ENCODE measurements around the gene ORC5.
"Not testable (repeated sequence)": the region's sequence is repeated elsewhere in the genome, so short reads cannot be mapped to it uniquely, and the experiment has no call there.

ORC5 gene

DNA sequence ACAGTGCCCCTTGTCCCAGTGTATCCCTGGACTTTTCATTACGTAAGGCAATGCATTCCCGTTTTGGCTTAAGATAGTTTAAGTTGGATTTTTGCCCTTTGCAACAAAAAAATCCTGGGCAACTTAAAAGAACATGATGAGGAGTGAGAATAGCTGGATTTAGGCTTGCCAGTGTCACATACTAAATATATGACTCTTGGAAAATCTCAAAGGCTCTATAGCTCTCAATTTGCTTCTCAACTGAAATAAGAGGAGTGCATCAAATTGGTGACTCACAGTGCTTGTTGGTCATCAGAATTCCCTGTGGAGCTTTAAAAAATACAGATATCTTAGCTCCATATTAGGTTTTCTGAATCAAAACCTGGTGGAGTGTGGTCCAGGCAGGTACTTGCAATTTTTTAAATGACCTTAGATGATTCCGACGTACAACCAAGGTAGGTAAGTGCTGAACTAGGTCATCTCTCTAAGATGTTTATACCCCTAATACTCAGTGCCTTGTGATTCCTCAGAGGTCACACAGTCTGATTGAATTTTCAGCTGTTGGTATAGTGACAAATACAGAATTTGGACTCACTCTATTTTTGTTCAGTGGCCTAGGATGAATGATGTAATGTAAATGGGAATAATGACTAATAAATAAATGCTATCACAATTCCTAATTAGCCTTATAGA, 33.9 kb upstream of the ORC5 start:
- no peak overlapping the region for H3K4me3 ChIP-seq (ENCODE audit: low read depth, low read length)
- no peak for DNase-seq (ENCODE audit: low read depth)
- TF ChIP-seq, protein P1, sequence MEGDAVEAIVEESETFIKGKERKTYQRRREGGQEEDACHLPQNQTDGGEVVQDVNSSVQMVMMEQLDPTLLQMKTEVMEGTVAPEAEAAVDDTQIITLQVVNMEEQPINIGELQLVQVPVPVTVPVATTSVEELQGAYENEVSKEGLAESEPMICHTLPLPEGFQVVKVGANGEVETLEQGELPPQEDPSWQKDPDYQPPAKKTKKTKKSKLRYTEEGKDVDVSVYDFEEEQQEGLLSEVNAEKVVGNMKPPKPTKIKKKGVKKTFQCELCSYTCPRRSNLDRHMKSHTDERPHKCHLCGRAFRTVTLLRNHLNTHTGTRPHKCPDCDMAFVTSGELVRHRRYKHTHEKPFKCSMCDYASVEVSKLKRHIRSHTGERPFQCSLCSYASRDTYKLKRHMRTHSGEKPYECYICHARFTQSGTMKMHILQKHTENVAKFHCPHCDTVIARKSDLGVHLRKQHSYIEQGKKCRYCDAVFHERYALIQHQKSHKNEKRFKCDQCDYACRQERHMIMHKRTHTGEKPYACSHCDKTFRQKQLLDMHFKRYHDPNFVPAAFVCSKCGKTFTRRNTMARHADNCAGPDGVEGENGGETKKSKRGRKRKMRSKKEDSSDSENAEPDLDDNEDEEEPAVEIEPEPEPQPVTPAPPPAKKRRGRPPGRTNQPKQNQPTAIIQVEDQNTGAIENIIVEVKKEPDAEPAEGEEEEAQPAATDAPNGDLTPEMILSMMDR (conservative IDR thresholded peaks at IDR 0.05; ENCODE audit: low read depth, low read length) = no peak

DNA sequence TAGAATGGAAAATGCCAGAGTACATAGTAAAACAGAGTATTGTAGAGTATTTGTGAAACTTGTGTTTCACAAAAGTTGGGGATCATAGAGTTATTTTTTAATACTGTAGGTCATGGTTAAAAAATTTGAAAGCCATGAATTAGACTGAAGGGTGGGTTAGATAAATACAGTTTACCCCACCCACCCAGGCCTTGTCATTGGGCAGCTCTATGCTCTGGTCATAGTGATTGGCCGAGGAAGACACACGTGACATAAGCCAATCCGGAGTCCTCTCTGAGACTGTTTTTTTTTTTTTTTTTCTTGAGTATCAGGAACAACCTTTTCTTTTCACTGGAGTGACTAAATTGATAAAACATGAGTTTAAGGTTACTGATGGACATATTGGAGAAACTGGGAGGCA, 33.3 kb upstream of the ORC5 start:
- no peak for DNase-seq (ENCODE audit: low read depth)
- H3K4me3 ChIP-seq (ENCODE audit: low read depth, low read length) = no peak overlapping the region
- TF ChIP-seq, protein P1 (conservative IDR thresholded peaks at IDR 0.05; ENCODE audit: low read depth, low read length) = no peak

DNA sequence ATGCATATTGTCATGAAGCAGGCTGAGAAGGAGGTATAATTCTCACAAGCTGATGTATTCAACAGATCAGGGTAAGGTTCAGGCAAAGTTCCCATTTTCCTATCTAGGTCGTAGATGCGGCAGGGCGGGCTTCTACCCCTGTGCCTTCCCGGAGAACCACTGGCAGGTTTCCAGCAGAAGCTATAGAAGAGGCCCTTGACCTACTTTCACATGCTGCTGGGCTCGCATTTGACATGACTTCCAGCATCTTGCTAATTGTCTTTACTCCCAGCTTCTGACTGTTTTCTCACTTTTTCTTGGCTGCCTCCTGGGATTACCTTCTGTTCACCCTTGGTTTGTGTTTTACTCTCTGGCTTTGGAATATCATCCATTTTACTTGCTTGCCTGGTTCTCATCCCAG, 32.6 kb upstream of the ORC5 start:
- TF ChIP-seq, protein P1 (conservative IDR thresholded peaks at IDR 0.05; ENCODE audit: low read depth, low read length) = no peak
- no peak for DNase-seq (ENCODE audit: low read depth)
- no peak overlapping the region for H3K4me3 ChIP-seq (ENCODE audit: low read depth, low read length)

DNA sequence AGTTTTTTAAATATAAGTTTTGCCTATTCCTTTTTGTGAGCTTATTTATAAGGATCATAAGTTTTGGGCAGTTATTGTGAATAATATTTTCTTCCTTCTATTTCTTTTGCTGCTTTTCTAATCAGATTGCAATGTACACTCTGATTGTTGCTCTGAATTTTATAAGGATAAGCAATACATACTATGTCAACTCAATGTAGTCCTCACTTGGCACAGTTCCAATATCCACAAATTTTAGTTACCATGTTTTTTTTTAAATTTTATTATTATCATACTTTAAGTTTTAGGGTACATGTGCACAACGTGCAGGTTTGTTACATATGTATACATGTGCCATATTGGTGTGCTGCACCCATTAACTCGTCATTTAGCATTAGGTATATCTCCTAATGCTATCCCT, 27.2 kb upstream of the ORC5 start:
- not testable (repeated sequence) for H3K4me3 ChIP-seq (ENCODE audit: low read depth, low read length); DNase-seq (ENCODE audit: low read depth)

DNA sequence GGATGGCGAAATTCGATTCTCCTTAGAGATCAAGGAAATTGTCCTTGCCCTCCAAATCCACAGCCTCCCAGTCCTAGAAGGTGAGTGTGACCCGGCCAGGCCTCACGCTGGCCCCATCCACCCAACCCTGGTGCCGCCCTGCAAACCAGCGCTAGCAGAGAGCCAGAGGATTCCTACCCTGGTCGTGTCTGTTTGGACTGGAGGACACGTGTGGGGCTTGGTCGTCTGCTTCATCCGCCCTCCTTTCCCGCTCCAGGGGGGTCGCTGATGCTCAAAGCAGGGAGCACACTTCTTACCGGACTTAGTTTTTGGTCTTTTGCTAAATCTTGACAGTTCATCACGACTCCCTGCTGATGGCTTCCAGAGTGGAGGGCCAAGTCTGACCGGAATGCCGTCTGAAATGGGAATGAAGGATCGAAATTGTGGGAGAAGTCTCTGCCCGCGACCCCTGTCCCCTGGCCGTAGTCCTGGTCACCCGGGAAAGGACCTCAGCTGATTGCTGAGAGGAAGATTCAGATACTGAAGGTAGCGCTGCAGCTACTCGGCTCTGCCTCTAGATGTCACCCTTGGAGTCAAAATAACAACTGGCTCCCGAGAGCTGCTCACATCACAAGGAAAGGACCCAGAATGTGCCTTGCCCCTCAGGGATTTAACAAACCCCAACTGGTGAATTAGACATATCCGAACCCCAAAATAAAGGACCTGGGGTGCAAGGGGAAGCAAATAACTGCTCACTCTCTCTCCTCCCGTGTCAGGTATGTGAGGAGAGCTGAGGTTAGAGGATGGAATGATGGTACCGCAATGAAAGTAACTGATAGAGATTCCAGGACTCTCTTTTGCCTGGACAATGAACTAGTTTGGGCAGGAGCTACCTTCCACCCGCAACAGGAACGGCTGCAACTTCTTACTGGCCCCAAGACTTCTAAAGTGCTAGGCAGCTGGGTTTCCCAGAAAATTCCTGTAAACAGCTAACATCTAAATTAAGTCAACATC, 23.5 kb upstream of the ORC5 start:
- DNase-seq (ENCODE audit: low read depth) = peak; percentile 76
- no peak overlapping the region for H3K4me3 ChIP-seq (ENCODE audit: low read depth, low read length)

DNA sequence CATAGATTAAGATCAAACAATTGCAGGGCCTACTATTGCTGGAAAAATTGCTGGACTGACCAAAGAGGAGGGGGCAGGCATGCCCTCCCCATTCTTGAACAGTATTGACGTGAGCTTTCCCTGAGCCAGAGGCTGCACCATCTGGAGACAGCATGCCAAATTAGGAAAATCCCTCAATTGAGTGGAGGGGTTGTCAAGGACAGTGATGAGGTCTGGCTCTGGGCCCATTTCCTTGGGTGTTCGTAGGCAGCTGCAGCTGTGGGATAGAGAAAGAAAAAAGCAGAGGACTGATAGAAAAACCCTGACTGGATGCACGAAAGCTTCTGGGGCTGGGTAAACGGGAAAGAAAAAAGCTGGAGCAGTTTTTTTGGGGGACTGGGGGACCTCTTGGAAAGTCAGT, 22.8 kb upstream of the ORC5 start:
- peak; percentile 54 for DNase-seq (ENCODE audit: low read depth)
- H3K4me3 ChIP-seq (ENCODE audit: low read depth, low read length) = no peak overlapping the region
- TF ChIP-seq, protein P1 (conservative IDR thresholded peaks at IDR 0.05; ENCODE audit: low read depth, low read length) = no peak

More for the DNA sequence above, 23.5 kb upstream of the ORC5 start:
- TF ChIP-seq, protein P1 (conservative IDR thresholded peaks at IDR 0.05; ENCODE audit: low read depth, low read length) = peak; percentile 91

DNA sequence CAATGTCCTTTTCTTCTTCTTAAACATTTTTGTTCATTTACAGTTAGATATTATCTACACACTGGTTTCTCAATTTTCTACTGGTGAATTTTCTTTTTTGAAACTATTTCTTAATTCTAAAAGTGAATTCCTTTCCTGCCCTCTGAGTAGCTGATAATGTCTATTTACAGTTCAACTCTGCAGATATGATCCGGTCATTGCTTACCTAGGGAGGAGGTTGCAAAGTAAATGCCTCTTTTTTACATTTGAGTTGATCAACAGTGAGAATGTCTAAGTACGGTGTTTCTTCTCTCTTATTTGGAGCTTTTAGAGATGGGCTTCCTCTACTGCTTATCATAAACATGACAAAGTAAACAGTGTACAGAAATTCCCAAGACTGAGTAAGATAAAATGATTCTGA, 20.6 kb upstream of the ORC5 start:
- DNase-seq (ENCODE audit: low read depth) = no peak
- no peak overlapping the region for H3K4me3 ChIP-seq (ENCODE audit: low read depth, low read length)
- TF ChIP-seq, protein P1 (conservative IDR thresholded peaks at IDR 0.05; ENCODE audit: low read depth, low read length) = no peak

Data from choroid plexus epithelial cell (primary cell).